ENCODE results near the gene GATAD2B.

Gene GATAD2B

DNA sequence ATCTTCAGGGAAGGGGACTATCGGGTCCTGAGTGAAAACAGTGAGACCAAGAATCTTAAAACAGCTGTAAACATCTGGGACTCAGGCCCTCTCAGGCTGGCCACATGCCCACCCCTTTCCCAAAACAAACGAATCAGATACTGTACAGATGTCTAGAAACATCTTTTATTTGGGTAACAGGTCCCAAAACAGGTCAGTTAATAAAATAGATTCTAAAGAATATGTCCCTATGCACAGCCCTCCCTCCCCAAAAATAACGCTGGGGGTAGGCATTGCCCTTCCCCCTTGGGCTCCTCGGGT, 36.1 kb upstream of the GATAD2B start (continued):
- TF ChIP-seq ZNF324 (tag by site-specific recombination; IDR thresholded peaks at IDR 0.05) (no peak), ZNF292 (tag by site-specific recombination; IDR thresholded peaks at IDR 0.05; ENCODE audit: borderline replicate concordance, low read depth) (no peak), ZNF423 (tag by site-specific recombination; IDR thresholded peaks at IDR 0.05) (no peak), HOXA7 (CRISPR knock-in tag; IDR thresholded peaks at IDR 0.05; ENCODE audit: borderline replicate concordance) (no peak)

DNA sequence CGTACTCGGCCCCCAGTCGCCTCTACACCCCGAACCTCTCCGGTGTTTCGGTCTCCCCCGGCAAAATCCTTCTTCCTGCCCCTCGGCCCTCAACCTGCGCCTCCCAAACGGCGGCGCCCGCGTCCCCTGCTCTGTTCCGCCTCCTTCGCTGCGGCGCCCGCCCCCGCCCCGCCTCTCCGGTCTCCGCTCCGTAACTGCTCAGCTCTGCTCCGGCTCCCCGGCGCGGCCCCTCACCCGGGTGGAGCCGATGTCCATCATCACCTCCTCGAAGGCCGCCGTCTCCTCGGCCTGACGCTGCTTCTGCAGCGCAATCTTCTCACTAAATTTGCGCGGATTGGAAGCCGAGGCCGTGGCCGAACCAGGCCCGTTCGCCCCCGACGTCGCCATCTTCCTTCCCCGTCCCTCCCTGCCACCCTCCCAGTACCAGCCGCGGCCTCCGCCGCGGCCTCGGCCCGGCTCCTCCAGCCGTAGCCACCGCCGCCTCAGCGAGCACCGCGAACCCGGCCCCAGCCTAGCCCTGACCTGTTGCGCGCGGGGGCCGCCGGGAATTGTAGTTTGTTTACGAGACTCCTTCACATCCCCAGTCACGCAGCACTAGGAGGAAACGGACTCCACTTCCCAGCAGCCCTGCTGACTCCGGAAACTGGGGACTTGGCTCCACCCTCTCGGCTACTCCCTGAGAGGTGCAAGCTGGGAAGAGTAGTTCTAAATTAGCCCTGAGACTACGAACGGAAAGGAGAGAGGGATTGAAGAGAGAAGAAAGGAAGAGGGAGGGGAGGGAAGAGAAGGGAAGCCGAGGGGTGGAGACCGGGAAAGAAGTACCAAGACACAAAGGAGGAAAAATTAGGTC, 35.6 kb upstream of the GATAD2B start, which contains the start of gene CRTC2:
Gene CRTC2, minus strand, starts transcription at position 502 of the 850 bp plus-strand sequence. Its CDS starts 115 bp downstream, at position 387.
- H3K4me3 ChIP-seq (ENCODE audit: low read depth, low read length), result peak within 1 kb of the TSS; percentile 89
- peaks cover 13% of the 10 kb centered on the region; the same call in 1 of the 2 replicates for H3K4me1 ChIP-seq (ENCODE audit: control insufficient read depth, insufficient read depth, low read length)
- no peaks in the 10 kb centered on the region for H3K9me3 ChIP-seq (ENCODE audit: control insufficient read depth, insufficient read depth, low read depth, low read length)
- H3K36me3 ChIP-seq (ENCODE audit: control insufficient read depth in 2 of 2, insufficient read depth in 1 of 2, low read length in 2 of 2), result peaks cover 0 to 54% of the 10 kb centered on the region in 2 experiments; a peak in 2 of 3 replicates
- ChIA-PET CTCF (interaction anchor here (0.6 to 1.3 kb wide), 5 partner anchors 11 to 1938 kb away, joined by 3 to 4 read pairs (median 3); partner anchors contain the start of genes DENND4B and RAB13), POLR2A (interaction anchor here (0.6 to 2.0 kb wide), 13 partner anchors 9 to 367 kb away, joined by 3 to 32 read pairs (median 5); partner anchors contain the start of genes ATP8B2, CREB3L4, DENND4B and JTB)
- peak within 1 kb of the TSS; percentile 90 for H3K27ac ChIP-seq (ENCODE audit: extremely low read depth, low read depth, low read length)
- TF ChIP-seq KLF7 (tag by site-specific recombination; IDR thresholded peaks at IDR 0.05; ENCODE audit: borderline replicate concordance) (peak; percentile 93), EGR2 (tag by site-specific recombination; IDR thresholded peaks at IDR 0.05; ENCODE audit: low read depth) (peak; percentile 92), SP3 (tag by site-specific recombination; IDR thresholded peaks at IDR 0.05) (peak; percentile 100), ZNF76 (tag by site-specific recombination; IDR thresholded peaks at IDR 0.05; ENCODE audit: borderline replicate concordance, low read depth) (peak; percentile 100), ZNF426 (tag by site-specific recombination; IDR thresholded peaks at IDR 0.05) (no peak), ZNF239 (tag by site-specific recombination; IDR thresholded peaks at IDR 0.05) (no peak; the same call in 1 of the 2 replicates), ZNF114 (tag by site-specific recombination; IDR thresholded peaks at IDR 0.05) (no peak), ZFP3 (tag by site-specific recombination; IDR thresholded peaks at IDR 0.05; ENCODE audit: low read depth) (no peak), ZBTB17 (tag by site-specific recombination; IDR thresholded peaks at IDR 0.05) (peak; percentile 98), GLI4 (tag by site-specific recombination; IDR thresholded peaks at IDR 0.05) (peak; percentile 39; the same call in 1 of the 2 replicates), ZNF521 (tag by site-specific recombination; IDR thresholded peaks at IDR 0.05) (no peak), ZNF558 (tag by site-specific recombination; IDR thresholded peaks at IDR 0.05) (no peak), ZNF658 (tag by site-specific recombination; IDR thresholded peaks at IDR 0.05) (no peak), GFI1B (tag by site-specific recombination; IDR thresholded peaks at IDR 0.05) (no peak), ZNF366 (tag by site-specific recombination; conservative IDR thresholded peaks at IDR 0.05) (peak; percentile 100), ZNF785 (tag by site-specific recombination; IDR thresholded peaks at IDR 0.05) (no peak), ZBTB8A (tag by site-specific recombination; IDR thresholded peaks at IDR 0.05) (peak; percentile 36; the same call in 1 of the 2 replicates), OVOL3 (tag by site-specific recombination; IDR thresholded peaks at IDR 0.05) (no peak), ZNF560 (tag by site-specific recombination; IDR thresholded peaks at IDR 0.05; ENCODE audit: borderline replicate concordance) (no peak), TCF7L2 (IDR thresholded peaks at IDR 0.05; ENCODE audit: borderline replicate concordance, low read depth, low read length) (no peak), ZNF610 (tag by site-specific recombination; IDR thresholded peaks at IDR 0.05; ENCODE audit: borderline replicate concordance) (peak; percentile 89), ZNF677 (tag by site-specific recombination; IDR thresholded peaks at IDR 0.05) (no peak), BCL11B (tag by site-specific recombination; IDR thresholded peaks at IDR 0.05; ENCODE audit: low read depth) (no peak), ZNF660 (tag by site-specific recombination; IDR thresholded peaks at IDR 0.05) (peak; percentile 56; the same call in 1 of the 2 replicates), RBAK (tag by site-specific recombination; IDR thresholded peaks at IDR 0.05) (no peak)
- TF ChIP-seq, protein P1, sequence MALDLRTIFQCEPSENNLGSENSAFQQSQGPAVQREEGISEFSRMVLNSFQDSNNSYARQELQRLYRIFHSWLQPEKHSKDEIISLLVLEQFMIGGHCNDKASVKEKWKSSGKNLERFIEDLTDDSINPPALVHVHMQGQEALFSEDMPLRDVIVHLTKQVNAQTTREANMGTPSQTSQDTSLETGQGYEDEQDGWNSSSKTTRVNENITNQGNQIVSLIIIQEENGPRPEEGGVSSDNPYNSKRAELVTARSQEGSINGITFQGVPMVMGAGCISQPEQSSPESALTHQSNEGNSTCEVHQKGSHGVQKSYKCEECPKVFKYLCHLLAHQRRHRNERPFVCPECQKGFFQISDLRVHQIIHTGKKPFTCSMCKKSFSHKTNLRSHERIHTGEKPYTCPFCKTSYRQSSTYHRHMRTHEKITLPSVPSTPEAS (tag by site-specific recombination; IDR thresholded peaks at IDR 0.05), result peak; percentile 55; the same call in 1 of the 2 replicates
- TF ChIP-seq, protein P2, sequence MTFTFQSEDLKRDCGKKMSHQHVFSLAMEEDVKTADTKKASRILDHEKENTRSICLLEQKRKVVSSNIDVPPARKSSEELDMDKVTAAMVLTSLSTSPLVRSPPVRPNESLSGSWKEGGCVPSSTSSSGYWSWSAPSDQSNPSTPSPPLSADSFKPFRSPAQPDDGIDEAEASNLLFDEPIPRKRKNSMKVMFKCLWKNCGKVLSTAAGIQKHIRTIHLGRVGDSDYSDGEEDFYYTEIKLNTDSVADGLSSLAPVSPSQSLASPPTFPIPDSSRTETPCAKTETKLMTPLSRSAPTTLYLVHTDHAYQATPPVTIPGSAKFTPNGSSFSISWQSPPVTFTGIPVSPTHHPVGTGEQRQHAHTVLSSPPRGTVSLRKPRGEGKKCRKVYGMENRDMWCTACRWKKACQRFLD (tag by site-specific recombination; IDR thresholded peaks at IDR 0.05), result no peak
- TF ChIP-seq, protein P3, sequence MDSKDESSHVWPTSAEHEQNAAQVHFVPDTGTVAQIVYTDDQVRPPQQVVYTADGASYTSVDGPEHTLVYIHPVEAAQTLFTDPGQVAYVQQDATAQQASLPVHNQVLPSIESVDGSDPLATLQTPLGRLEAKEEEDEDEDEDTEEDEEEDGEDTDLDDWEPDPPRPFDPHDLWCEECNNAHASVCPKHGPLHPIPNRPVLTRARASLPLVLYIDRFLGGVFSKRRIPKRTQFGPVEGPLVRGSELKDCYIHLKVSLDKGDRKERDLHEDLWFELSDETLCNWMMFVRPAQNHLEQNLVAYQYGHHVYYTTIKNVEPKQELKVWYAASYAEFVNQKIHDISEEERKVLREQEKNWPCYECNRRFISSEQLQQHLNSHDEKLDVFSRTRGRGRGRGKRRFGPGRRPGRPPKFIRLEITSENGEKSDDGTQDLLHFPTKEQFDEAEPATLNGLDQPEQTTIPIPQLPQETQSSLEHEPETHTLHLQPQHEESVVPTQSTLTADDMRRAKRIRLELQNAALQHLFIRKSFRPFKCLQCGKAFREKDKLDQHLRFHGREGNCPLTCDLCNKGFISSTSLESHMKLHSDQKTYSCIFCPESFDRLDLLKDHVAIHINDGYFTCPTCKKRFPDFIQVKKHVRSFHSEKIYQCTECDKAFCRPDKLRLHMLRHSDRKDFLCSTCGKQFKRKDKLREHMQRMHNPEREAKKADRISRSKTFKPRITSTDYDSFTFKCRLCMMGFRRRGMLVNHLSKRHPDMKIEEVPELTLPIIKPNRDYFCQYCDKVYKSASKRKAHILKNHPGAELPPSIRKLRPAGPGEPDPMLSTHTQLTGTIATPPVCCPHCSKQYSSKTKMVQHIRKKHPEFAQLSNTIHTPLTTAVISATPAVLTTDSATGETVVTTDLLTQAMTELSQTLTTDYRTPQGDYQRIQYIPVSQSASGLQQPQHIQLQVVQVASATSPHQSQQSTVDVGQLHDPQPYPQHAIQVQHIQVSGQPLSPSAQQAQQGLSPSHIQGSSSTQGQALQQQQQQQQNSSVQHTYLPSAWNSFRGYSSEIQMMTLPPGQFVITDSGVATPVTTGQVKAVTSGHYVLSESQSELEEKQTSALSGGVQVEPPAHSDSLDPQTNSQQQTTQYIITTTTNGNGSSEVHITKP (tag by site-specific recombination; IDR thresholded peaks at IDR 0.05), result peak; percentile 71
